Measurements from ENCODE around the gene STMND1.
A peak's percentile ranks its signal among the peaks of the same experiment; 100 is the strongest.

STMND1 gene

DNA sequence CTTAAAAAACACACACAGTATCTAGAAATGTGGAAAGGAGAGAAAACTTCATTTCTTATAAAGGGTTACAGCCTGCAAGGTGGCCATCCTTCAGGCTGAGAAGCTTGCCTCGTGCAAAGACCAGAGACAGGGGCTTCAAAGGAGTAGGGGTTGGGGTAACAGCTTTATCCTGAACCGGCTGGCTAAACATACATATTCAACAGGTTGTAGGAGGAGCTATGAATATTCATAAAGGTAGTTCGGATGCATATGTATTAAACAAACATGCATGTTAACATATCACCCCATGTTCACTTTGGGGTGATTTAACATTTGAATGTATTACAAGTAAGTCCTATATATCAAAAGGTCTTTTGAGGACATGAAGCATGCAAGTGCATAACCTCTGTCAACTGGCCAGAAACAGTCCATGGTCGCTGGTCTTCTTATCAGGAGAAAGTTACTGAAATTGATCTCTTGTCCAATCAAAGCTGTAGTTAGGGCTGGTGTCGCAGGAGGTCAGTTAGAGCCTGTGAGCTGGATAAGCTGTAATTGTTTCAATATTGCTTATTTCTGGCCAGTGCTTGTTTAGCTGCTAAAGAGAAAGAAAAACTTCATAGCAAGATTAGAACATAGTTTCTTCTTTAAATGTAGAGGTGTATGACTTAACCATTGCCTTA, 2.3 kb upstream of the STMND1 start:
- H2BK12ac ChIP-seq (ENCODE audit: low read length) = no peak overlapping the region
- no peak overlapping the region for H4K8ac ChIP-seq (ENCODE audit: low read depth, low read length)
- H3K14ac ChIP-seq (ENCODE audit: low read length) = no peak overlapping the region
- no peak overlapping the region for H2AFZ ChIP-seq (ENCODE audit: low read length)
- WGBS, 2 donors (ENCODE audit: extremely low coverage in 2 of 2, insufficient read length in 2 of 2, insufficient replicate concordance in 1 of 2) = no CpG with 5 or more reads among the region's 5 CpGs
- no peak overlapping the region for H4K91ac ChIP-seq (ENCODE audit: low read depth, low read length, poor library complexity)
- H3K4me1 ChIP-seq (ENCODE audit: control insufficient read depth in 2 of 2, insufficient read depth in 1 of 2, low read depth in 1 of 2, low read length in 2 of 2) = peaks cover 3 to 6% of the 10 kb centered on the region in 2 donors
- H3K9ac ChIP-seq (ENCODE audit: low read depth, low read length, poor library complexity) = no peak overlapping the region
- no peak overlapping the region for H3K27ac ChIP-seq (replicated peaks; ENCODE audit: low read length)
- H3K23ac ChIP-seq (ENCODE audit: low read depth, low read length, poor library complexity) = no peak overlapping the region
- H3K4me2 ChIP-seq (ENCODE audit: insufficient read depth, low read length, poor library complexity, severe bottlenecking) = no peak overlapping the region
- H3K9me3 ChIP-seq (replicated peaks in 1 of 2; ENCODE audit: control insufficient read depth in 2 of 2, insufficient read depth in 1 of 2, low read depth in 1 of 2, low read length in 2 of 2) = no peaks in the 10 kb centered on the region
- no peak overlapping the region for H2AK5ac ChIP-seq (ENCODE audit: low read depth, low read length)
- H3K4ac ChIP-seq (ENCODE audit: low read length) = no peak overlapping the region
- no peak overlapping the region for H2BK15ac ChIP-seq (ENCODE audit: low read length)
- H3K18ac ChIP-seq (ENCODE audit: low read length) = no peak overlapping the region
- H2BK5ac ChIP-seq (ENCODE audit: low read length) = no peak overlapping the region
- no peak for DNase-seq (ENCODE audit: low spot score)
- peaks cover 0 to 39% (median 20%) of the 10 kb centered on the region in 3 experiments for H3K27me3 ChIP-seq (ENCODE audit: control insufficient read depth in 3 of 3, insufficient read depth in 3 of 3, low read depth in 1 of 3, low read length in 3 of 3)
- no peaks in the 10 kb centered on the region for H3K36me3 ChIP-seq (replicated peaks in 1 of 2; ENCODE audit: control insufficient read depth in 2 of 2, insufficient read depth in 2 of 2, low read length in 2 of 2)
- no peak overlapping the region for H3K4me3 ChIP-seq (ENCODE audit: low read length in 2 of 2)
- H2BK120ac ChIP-seq (ENCODE audit: low read depth, low read length) = no peak overlapping the region
- no peaks in the 10 kb centered on the region for H3K79me1 ChIP-seq (ENCODE audit: low read depth, low read length)

DNA sequence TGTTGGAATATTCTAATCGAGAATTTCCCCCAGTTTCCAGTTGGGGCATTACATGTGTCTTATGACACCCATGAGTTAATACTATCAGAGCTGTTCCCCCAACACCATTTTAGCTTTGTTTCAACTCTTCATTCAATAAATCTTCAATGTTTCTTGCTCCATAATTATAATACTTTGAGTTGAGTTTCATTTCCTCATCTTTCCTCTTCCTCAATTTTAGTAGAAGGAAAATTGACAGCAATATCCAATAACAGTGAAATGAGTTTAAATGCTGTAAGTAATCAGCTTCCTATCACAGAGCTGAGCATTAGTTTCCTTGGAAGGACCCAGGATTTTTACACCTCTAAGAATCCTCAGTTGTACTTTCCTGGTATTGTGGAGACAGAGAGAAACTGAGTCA, 1.0 kb upstream of the STMND1 start:
- Histone ChIP-seq H3K4ac (ENCODE audit: low read length) (no peak overlapping the region), H3K4me1 (ENCODE audit: control insufficient read depth in 2 of 2, insufficient read depth in 1 of 2, low read depth in 1 of 2, low read length in 2 of 2) (peaks cover 2 to 4% of the 10 kb centered on the region in 2 donors), H3K18ac (ENCODE audit: low read length) (no peak overlapping the region), H3K14ac (ENCODE audit: low read length) (no peak overlapping the region), H3K23ac (ENCODE audit: low read depth, low read length, poor library complexity) (no peak overlapping the region), H2BK5ac (ENCODE audit: low read length) (no peak overlapping the region), H3K27me3 (ENCODE audit: control insufficient read depth in 3 of 3, insufficient read depth in 3 of 3, low read depth in 1 of 3, low read length in 3 of 3) (peaks cover 0 to 39% (median 20%) of the 10 kb centered on the region in 3 experiments), H3K36me3 (replicated peaks in 1 of 2; ENCODE audit: control insufficient read depth in 2 of 2, insufficient read depth in 2 of 2, low read length in 2 of 2) (no peaks in the 10 kb centered on the region), H3K79me1 (ENCODE audit: low read depth, low read length) (no peaks in the 10 kb centered on the region), H3K4me2 (ENCODE audit: insufficient read depth, low read length, poor library complexity, severe bottlenecking) (no peak overlapping the region), H2BK12ac (ENCODE audit: low read length) (no peak overlapping the region), H3K9ac (ENCODE audit: low read depth, low read length, poor library complexity) (no peak overlapping the region), H3K27ac (replicated peaks; ENCODE audit: low read length) (no peak overlapping the region), H2BK15ac (ENCODE audit: low read length) (no peak overlapping the region), H4K91ac (ENCODE audit: low read depth, low read length, poor library complexity) (no peak overlapping the region), H2AFZ (ENCODE audit: low read length) (no peak overlapping the region), H4K8ac (ENCODE audit: low read depth, low read length) (no peak overlapping the region), H3K9me3 (replicated peaks in 1 of 2; ENCODE audit: control insufficient read depth in 2 of 2, insufficient read depth in 1 of 2, low read depth in 1 of 2, low read length in 2 of 2) (no peaks in the 10 kb centered on the region), H2BK120ac (ENCODE audit: low read depth, low read length) (no peak overlapping the region), H2AK5ac (ENCODE audit: low read depth, low read length) (no peak overlapping the region), H3K4me3 (ENCODE audit: low read length in 2 of 2) (no peak overlapping the region)
- no peak for DNase-seq (ENCODE audit: low spot score)
- WGBS, 2 donors (ENCODE audit: extremely low coverage in 2 of 2, insufficient read length in 2 of 2, insufficient replicate concordance in 1 of 2) = no CpG with 5 or more reads among the region's 1 CpG

DNA sequence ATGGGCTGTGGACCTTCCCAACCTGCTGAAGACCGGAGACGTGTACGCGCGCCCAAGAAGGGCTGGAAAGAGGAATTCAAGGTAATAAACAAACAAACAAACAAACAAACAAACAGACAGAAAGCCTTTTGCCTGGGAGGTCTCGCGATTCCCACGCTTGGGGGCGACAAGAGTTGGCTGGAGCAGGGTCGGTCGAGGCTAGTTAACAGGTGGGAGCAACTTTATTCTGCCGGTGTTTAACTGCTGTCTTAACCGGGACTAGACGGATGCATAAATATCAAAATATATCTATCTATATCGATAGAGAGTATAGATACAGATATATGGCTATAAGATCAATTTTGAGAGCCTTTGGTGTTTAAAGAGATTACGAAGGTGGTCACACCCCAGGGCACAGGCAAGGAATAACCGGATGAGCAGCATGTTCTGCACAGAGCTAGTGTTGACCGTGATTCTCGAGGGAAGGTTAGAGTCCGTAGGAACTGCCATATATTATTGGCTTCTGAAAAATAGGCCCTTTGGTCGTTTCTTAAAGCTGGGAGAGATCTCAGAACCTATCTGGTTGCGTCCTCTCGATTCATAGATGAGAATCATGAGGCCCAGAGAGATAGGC, 514 bp downstream of the STMND1 start:
- Histone ChIP-seq H3K9ac (ENCODE audit: low read depth, low read length, poor library complexity) (no peak overlapping the region), H2BK12ac (ENCODE audit: low read length) (no peak overlapping the region), H2AK5ac (ENCODE audit: low read depth, low read length) (no peak overlapping the region), H3K4ac (ENCODE audit: low read length) (no peak overlapping the region), H3K18ac (ENCODE audit: low read length) (no peak overlapping the region), H3K27me3 (ENCODE audit: control insufficient read depth in 3 of 3, insufficient read depth in 3 of 3, low read depth in 1 of 3, low read length in 3 of 3) (peaks cover 0 to 36% (median 20%) of the 10 kb centered on the region in 3 experiments), H2AFZ (ENCODE audit: low read length) (peak overlapping the region; percentile 76), H3K23ac (ENCODE audit: low read depth, low read length, poor library complexity) (no peak overlapping the region), H3K4me1 (ENCODE audit: control insufficient read depth in 2 of 2, insufficient read depth in 1 of 2, low read depth in 1 of 2, low read length in 2 of 2) (peaks cover 0 to 4% of the 10 kb centered on the region in 2 donors), H4K8ac (ENCODE audit: low read depth, low read length) (no peak overlapping the region), H3K36me3 (replicated peaks in 1 of 2; ENCODE audit: control insufficient read depth in 2 of 2, insufficient read depth in 2 of 2, low read length in 2 of 2) (no peaks in the 10 kb centered on the region), H2BK15ac (ENCODE audit: low read length) (no peak overlapping the region), H3K4me2 (ENCODE audit: insufficient read depth, low read length, poor library complexity, severe bottlenecking) (peak overlapping the region; percentile 78), H3K14ac (ENCODE audit: low read length) (no peak overlapping the region), H3K79me1 (ENCODE audit: low read depth, low read length) (no peaks in the 10 kb centered on the region), H3K4me3 (ENCODE audit: low read length in 2 of 2) (peak overlapping the region; percentile 19 to 80), H4K91ac (ENCODE audit: low read depth, low read length, poor library complexity) (no peak overlapping the region), H3K9me3 (replicated peaks in 1 of 2; ENCODE audit: control insufficient read depth in 2 of 2, insufficient read depth in 1 of 2, low read depth in 1 of 2, low read length in 2 of 2) (no peaks in the 10 kb centered on the region), H2BK120ac (ENCODE audit: low read depth, low read length) (no peak overlapping the region), H2BK5ac (ENCODE audit: low read length) (no peak overlapping the region), H3K27ac (replicated peaks; ENCODE audit: low read length) (no peak overlapping the region)
- DNase-seq (ENCODE audit: low spot score) = no peak
- no CpG with 5 or more reads among the region's 23 CpGs for WGBS, 2 donors (ENCODE audit: extremely low coverage in 2 of 2, insufficient read length in 2 of 2, insufficient replicate concordance in 1 of 2)

DNA sequence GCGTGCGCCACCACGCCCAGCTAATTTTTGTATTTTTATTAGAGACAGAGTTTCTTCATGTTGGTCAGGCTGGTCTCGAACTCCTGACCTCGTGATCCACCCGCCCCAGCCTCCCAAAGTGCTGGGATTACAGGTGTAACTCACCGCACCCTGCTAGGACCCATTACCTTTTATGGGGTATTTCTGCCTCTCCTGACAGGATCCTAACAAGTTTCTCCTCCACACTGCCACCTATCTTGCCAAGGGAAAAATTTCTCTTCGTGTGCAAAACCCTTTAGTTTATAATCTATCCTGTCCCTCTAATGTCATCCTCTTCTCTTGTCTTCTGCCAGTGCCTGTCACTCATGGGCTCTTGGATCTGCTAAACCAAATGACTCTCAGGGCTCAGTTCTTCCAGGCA, 1.9 kb downstream of the STMND1 start:
- H3K36me3 ChIP-seq (replicated peaks in 1 of 2; ENCODE audit: control insufficient read depth in 2 of 2, insufficient read depth in 2 of 2, low read length in 2 of 2) = no peaks in the 10 kb centered on the region
- H3K9me3 ChIP-seq (replicated peaks in 1 of 2; ENCODE audit: control insufficient read depth in 2 of 2, insufficient read depth in 1 of 2, low read depth in 1 of 2, low read length in 2 of 2) = no peaks in the 10 kb centered on the region
- no peak overlapping the region for H2BK15ac ChIP-seq (ENCODE audit: low read length)
- no peak overlapping the region for H2BK5ac ChIP-seq (ENCODE audit: low read length)
- no peak overlapping the region for H3K18ac ChIP-seq (ENCODE audit: low read length)
- H4K91ac ChIP-seq (ENCODE audit: low read depth, low read length, poor library complexity) = no peak overlapping the region
- no peak overlapping the region for H3K14ac ChIP-seq (ENCODE audit: low read length)
- H2AFZ ChIP-seq (ENCODE audit: low read length) = no peak overlapping the region
- H2BK12ac ChIP-seq (ENCODE audit: low read length) = no peak overlapping the region
- H3K4ac ChIP-seq (ENCODE audit: low read length) = no peak overlapping the region
- no peak overlapping the region for H3K9ac ChIP-seq (ENCODE audit: low read depth, low read length, poor library complexity)
- H4K8ac ChIP-seq (ENCODE audit: low read depth, low read length) = no peak overlapping the region
- H3K4me2 ChIP-seq (ENCODE audit: insufficient read depth, low read length, poor library complexity, severe bottlenecking) = no peak overlapping the region
- H3K4me3 ChIP-seq (ENCODE audit: low read length in 2 of 2) = no peak overlapping the region
- WGBS, 2 donors (ENCODE audit: extremely low coverage in 2 of 2, insufficient read length in 2 of 2, insufficient replicate concordance in 1 of 2) = no CpG with 5 or more reads among the region's 8 CpGs
- H2BK120ac ChIP-seq (ENCODE audit: low read depth, low read length) = no peak overlapping the region
- H3K27ac ChIP-seq (replicated peaks; ENCODE audit: low read length) = no peak overlapping the region
- no peak for DNase-seq (ENCODE audit: low spot score)
- H3K27me3 ChIP-seq (ENCODE audit: control insufficient read depth in 3 of 3, insufficient read depth in 3 of 3, low read depth in 1 of 3, low read length in 3 of 3) = peaks cover 0 to 36% (median 20%) of the 10 kb centered on the region in 3 experiments
- H3K79me1 ChIP-seq (ENCODE audit: low read depth, low read length) = no peaks in the 10 kb centered on the region
- H3K23ac ChIP-seq (ENCODE audit: low read depth, low read length, poor library complexity) = no peak overlapping the region
- peaks cover 0 to 4% of the 10 kb centered on the region in 2 donors for H3K4me1 ChIP-seq (ENCODE audit: control insufficient read depth in 2 of 2, insufficient read depth in 1 of 2, low read depth in 1 of 2, low read length in 2 of 2)
- no peak overlapping the region for H2AK5ac ChIP-seq (ENCODE audit: low read depth, low read length)

All from neuronal stem cell (in vitro differentiated cells).